DMS 273 treated with DMSO at 0.1 percent for 48 hours (cell line): ENCODE measurements around the gene PKD2.
"Not testable (repeated sequence)": the region's sequence is repeated elsewhere in the genome, so short reads cannot be mapped to it uniquely, and the experiment has no call there.

Experiments
- DNase-seq: peaks from one replicate; lab custom pipeline; 2025; lab: John Stamatoyannopoulos, UW

Gene PKD2

GRCh38 chr4:88115587-88115986 is 108.2 kb downstream of the PKD2 start:
- DNase-seq: no peak

GRCh38 chr4:88119943-88120342 is 112.5 kb downstream of the PKD2 start:
- no peak for DNase-seq

- not testable (repeated sequence) for DNase-seq
Measured at GRCh38 chr4:88122260-88122659, 114.8 kb downstream of the PKD2 start.
